DOHH2 (cell line): ENCODE data around the gene SELL.

ENCODE experiments used
- EZH2phosphoT487 ChIP-seq: fragments of 200-600 bp; sonication (generic); IDR thresholded peaks from 2 replicates; pipeline ENCODE4 v1.6.1; 2017; ENCODE audit warnings: borderline replicate concordance, mild to moderate bottlenecking, antibody characterized with exemption, low read length, moderate library complexity, mixed read lengths
- TF ChIP-seq, protein P1 (sequence below): fragments of 200-600 bp; sonication (generic); IDR thresholded peaks from one replicate; pipeline ENCODE4 v1.5.1; 2014; ENCODE audit warnings: antibody characterized with exemption, mild to moderate bottlenecking, low read depth, low read length; ENCODE audit not compliant: poor library complexity, severe bottlenecking

DNA sequence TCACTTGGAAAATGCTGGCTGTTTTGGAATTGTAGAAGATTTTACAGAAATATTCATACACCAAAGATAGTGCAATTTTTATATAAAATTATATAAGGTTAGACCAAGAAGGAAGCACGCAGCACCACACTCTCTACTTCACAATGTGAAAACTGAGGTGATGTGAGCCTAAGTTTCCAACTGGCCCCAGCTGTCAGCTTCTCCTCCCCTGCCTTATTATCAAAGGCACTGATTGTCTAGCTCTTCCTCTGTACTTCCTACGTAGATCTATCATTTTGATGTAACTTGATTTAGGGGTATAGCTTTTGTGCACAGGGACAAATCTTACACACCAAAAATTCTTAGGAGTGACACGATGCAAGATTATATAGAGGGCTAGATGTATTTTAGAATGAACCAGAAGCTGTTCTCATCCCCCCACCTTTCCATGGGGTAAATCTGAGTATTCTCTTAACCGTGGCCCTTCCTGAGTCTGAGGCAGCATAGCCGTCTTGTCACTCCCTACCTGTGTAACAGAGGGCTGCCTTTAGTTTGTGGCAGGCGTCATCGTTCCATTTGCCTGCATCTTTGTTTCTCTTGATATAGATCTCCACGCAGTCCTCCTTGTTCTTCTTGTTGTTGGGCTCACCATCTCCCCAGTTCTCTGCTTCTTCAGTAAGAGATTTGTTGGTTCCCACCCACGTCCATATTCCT lies 3.4 kb downstream of the SELL start:
- TF ChIP-seq, protein P1, sequence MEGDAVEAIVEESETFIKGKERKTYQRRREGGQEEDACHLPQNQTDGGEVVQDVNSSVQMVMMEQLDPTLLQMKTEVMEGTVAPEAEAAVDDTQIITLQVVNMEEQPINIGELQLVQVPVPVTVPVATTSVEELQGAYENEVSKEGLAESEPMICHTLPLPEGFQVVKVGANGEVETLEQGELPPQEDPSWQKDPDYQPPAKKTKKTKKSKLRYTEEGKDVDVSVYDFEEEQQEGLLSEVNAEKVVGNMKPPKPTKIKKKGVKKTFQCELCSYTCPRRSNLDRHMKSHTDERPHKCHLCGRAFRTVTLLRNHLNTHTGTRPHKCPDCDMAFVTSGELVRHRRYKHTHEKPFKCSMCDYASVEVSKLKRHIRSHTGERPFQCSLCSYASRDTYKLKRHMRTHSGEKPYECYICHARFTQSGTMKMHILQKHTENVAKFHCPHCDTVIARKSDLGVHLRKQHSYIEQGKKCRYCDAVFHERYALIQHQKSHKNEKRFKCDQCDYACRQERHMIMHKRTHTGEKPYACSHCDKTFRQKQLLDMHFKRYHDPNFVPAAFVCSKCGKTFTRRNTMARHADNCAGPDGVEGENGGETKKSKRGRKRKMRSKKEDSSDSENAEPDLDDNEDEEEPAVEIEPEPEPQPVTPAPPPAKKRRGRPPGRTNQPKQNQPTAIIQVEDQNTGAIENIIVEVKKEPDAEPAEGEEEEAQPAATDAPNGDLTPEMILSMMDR, result no peak
- no peak for TF ChIP-seq EZH2phosphoT487
